ENCODE measurements around the gene LSMEM2. TPM values are rescaled to one million over a fixed set of nuclear protein-coding genes. Genes with fewer than 3 reads are reported as not detected.

The LSMEM2 gene
- total and polyA plus RNA-seq, 2 donors: 0.39 to 0.79 TPM

Other genes with a start within 250 kb of the LSMEM2 start
- 325 TPM for gene RBM5, start 190.2 kb upstream of the LSMEM2 start, total RNA-seq
- gene RBM5, start 190.2 kb upstream of the LSMEM2 start, polyA plus RNA-seq: 88.7 TPM
- gene SEMA3F, start 123.8 kb upstream of the LSMEM2 start, total RNA-seq: 10.8 TPM
- 35.1 TPM for gene SEMA3F, start 123.8 kb upstream of the LSMEM2 start, polyA plus RNA-seq
- not detected for gene GNAT1, start 87.5 kb upstream of the LSMEM2 start, total RNA-seq
- gene GNAT1, start 87.5 kb upstream of the LSMEM2 start, polyA plus RNA-seq: not detected
- gene SLC38A3, start 73.8 kb upstream of the LSMEM2 start, total RNA-seq: 0.63 TPM
- gene SLC38A3, start 73.8 kb upstream of the LSMEM2 start, polyA plus RNA-seq: 0.14 TPM
- 96.3 TPM for gene GNAI2, start 42.9 kb upstream of the LSMEM2 start, total RNA-seq
- gene GNAI2, start 42.9 kb upstream of the LSMEM2 start, polyA plus RNA-seq: 263 TPM
- gene SEMA3B, start 9.9 kb upstream of the LSMEM2 start, total RNA-seq: 63.4 TPM
- 35.5 TPM for gene SEMA3B, start 9.9 kb upstream of the LSMEM2 start, polyA plus RNA-seq
- gene IFRD2, start 13.3 kb downstream of the LSMEM2 start, total RNA-seq: 19.5 TPM
- 52.9 TPM for gene IFRD2, start 13.3 kb downstream of the LSMEM2 start, polyA plus RNA-seq
- 2.9 TPM for gene HYAL3, start 20.3 kb downstream of the LSMEM2 start, total RNA-seq
- gene HYAL3, start 20.3 kb downstream of the LSMEM2 start, polyA plus RNA-seq: 3.0 TPM
- 2.3 TPM for gene NAA80, start 20.3 kb downstream of the LSMEM2 start, total RNA-seq
- gene NAA80, start 20.3 kb downstream of the LSMEM2 start, polyA plus RNA-seq: 12.0 TPM
- 2.5 TPM for gene HYAL1, start 24.5 kb downstream of the LSMEM2 start, total RNA-seq
- 7.0 TPM for gene HYAL1, start 24.5 kb downstream of the LSMEM2 start, polyA plus RNA-seq
- 44.0 TPM for gene HYAL2, start 43.7 kb downstream of the LSMEM2 start, total RNA-seq
- 121 TPM for gene HYAL2, start 43.7 kb downstream of the LSMEM2 start, polyA plus RNA-seq
- gene TUSC2, start 49.1 kb downstream of the LSMEM2 start, total RNA-seq: 4.5 TPM
- gene TUSC2, start 49.1 kb downstream of the LSMEM2 start, polyA plus RNA-seq: 48.5 TPM
- 25.4 TPM for gene RASSF1, start 61.7 kb downstream of the LSMEM2 start, total RNA-seq
- gene RASSF1, start 61.7 kb downstream of the LSMEM2 start, polyA plus RNA-seq: 41.5 TPM
- 1.2 TPM for gene ZMYND10, start 66.6 kb downstream of the LSMEM2 start, total RNA-seq
- gene ZMYND10, start 66.6 kb downstream of the LSMEM2 start, polyA plus RNA-seq: 0.62 TPM
- gene NPRL2, start 71.7 kb downstream of the LSMEM2 start, total RNA-seq: 17.3 TPM
- 17.0 TPM for gene NPRL2, start 71.7 kb downstream of the LSMEM2 start, polyA plus RNA-seq
- gene CYB561D2, start 71.8 kb downstream of the LSMEM2 start, total RNA-seq: 8.6 TPM
- gene CYB561D2, start 71.8 kb downstream of the LSMEM2 start, polyA plus RNA-seq: 19.2 TPM
- gene TMEM115, start 80.4 kb downstream of the LSMEM2 start, total RNA-seq: 16.2 TPM
- 49.8 TPM for gene TMEM115, start 80.4 kb downstream of the LSMEM2 start, polyA plus RNA-seq
- 1.4 TPM for gene CACNA2D2, start 224.5 kb downstream of the LSMEM2 start, total RNA-seq
- 1.3 TPM for gene CACNA2D2, start 224.5 kb downstream of the LSMEM2 start, polyA plus RNA-seq

All from urinary bladder (tissue), 2 donors.